ENCODE data around the gene GORASP1. TPM values are rescaled to one million over a fixed set of nuclear protein-coding genes. Genes with fewer than 3 reads are reported as not detected.

GORASP1 gene
- total and polyA plus RNA-seq, 2 of the 13 experiments (the other 11 are each of a cell fraction or from before 2014, with no cell fraction given), result 36.4 to 39.8 TPM

DNA sequence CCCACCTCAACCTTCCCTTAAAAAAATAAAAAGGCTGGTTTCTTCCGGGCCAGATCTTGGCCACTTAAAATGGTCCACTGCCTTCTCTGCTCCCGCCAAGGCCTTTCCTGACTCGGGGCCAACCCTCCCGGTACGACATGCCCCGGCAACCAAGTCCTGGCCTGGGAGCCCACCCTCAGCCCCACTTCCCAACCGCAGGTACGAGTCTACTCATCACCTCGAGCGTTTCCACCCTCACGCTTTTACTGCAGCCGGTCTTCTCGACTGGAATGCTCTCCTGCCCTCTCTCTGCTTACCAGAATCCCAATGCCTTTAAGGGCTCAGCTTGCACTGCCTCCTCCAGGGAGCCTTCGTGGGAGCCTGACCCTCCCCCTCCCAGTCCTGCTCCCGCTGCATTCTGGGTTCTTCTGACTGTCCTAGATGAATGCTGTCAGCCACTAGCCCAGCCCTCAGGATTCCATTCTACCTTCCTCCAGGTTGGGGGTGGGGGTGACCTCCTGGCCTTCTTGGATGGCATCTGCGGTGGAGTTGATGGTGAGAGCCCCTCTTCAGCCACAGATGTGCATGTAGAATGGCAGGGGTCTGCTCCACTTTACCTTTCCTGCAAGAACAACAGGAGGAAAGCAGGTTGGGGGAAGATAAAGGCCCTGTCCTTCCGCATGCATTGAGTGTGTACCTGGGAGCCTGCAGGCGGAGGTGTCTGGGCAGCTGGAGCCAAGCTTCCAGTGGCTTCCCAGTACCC lies 47.0 kb upstream of the GORASP1 start (continued):
- TF ChIP-seq, protein P1, sequence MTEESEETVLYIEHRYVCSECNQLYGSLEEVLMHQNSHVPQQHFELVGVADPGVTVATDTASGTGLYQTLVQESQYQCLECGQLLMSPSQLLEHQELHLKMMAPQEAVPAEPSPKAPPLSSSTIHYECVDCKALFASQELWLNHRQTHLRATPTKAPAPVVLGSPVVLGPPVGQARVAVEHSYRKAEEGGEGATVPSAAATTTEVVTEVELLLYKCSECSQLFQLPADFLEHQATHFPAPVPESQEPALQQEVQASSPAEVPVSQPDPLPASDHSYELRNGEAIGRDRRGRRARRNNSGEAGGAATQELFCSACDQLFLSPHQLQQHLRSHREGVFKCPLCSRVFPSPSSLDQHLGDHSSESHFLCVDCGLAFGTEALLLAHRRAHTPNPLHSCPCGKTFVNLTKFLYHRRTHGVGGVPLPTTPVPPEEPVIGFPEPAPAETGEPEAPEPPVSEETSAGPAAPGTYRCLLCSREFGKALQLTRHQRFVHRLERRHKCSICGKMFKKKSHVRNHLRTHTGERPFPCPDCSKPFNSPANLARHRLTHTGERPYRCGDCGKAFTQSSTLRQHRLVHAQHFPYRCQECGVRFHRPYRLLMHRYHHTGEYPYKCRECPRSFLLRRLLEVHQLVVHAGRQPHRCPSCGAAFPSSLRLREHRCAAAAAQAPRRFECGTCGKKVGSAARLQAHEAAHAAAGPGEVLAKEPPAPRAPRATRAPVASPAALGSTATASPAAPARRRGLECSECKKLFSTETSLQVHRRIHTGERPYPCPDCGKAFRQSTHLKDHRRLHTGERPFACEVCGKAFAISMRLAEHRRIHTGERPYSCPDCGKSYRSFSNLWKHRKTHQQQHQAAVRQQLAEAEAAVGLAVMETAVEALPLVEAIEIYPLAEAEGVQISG (CRISPR knock-in tag; IDR thresholded peaks at IDR 0.05), result peak; percentile 44; the same call in 1 of the 2 replicates
- TF ChIP-seq KDM2A (CRISPR knock-in tag; IDR thresholded peaks at IDR 0.05; ENCODE audit: borderline replicate concordance, low read depth) (peak; percentile 57; the same call in 1 of the 2 replicates), ZNF367 (CRISPR knock-in tag; IDR thresholded peaks at IDR 0.05; ENCODE audit: borderline replicate concordance) (no peak), ZNF329 (CRISPR knock-in tag; IDR thresholded peaks at IDR 0.05; ENCODE audit: low read depth) (no peak), ZNF326 (CRISPR knock-in tag; IDR thresholded peaks at IDR 0.05; ENCODE audit: borderline replicate concordance) (no peak), EZH2 (conservative IDR thresholded peaks at IDR 0.05; ENCODE audit: low read depth, low read length) (no peak), SP140L (CRISPR knock-in tag; IDR thresholded peaks at IDR 0.05; ENCODE audit: borderline replicate concordance) (no peak), ERF (CRISPR knock-in tag; IDR thresholded peaks at IDR 0.05) (peak; percentile 51; the same call in 1 of the 2 replicates), SP5 (CRISPR knock-in tag; IDR thresholded peaks at IDR 0.05; ENCODE audit: borderline replicate concordance, low read depth) (no peak), GATA4 (IDR thresholded peaks at IDR 0.05; ENCODE audit: borderline replicate concordance, low read depth) (no peak), ZMAT3 (CRISPR knock-in tag; conservative IDR thresholded peaks at IDR 0.05) (no peak), ZNF232 (CRISPR knock-in tag; IDR thresholded peaks at IDR 0.05; ENCODE audit: borderline replicate concordance) (peak; percentile 54; the same call in 1 of the 2 replicates), ZNF772 (CRISPR knock-in tag; IDR thresholded peaks at IDR 0.05) (no peak), PAX8 (CRISPR knock-in tag; IDR thresholded peaks at IDR 0.05; ENCODE audit: borderline replicate concordance) (no peak)
- TF ChIP-seq, protein P2, sequence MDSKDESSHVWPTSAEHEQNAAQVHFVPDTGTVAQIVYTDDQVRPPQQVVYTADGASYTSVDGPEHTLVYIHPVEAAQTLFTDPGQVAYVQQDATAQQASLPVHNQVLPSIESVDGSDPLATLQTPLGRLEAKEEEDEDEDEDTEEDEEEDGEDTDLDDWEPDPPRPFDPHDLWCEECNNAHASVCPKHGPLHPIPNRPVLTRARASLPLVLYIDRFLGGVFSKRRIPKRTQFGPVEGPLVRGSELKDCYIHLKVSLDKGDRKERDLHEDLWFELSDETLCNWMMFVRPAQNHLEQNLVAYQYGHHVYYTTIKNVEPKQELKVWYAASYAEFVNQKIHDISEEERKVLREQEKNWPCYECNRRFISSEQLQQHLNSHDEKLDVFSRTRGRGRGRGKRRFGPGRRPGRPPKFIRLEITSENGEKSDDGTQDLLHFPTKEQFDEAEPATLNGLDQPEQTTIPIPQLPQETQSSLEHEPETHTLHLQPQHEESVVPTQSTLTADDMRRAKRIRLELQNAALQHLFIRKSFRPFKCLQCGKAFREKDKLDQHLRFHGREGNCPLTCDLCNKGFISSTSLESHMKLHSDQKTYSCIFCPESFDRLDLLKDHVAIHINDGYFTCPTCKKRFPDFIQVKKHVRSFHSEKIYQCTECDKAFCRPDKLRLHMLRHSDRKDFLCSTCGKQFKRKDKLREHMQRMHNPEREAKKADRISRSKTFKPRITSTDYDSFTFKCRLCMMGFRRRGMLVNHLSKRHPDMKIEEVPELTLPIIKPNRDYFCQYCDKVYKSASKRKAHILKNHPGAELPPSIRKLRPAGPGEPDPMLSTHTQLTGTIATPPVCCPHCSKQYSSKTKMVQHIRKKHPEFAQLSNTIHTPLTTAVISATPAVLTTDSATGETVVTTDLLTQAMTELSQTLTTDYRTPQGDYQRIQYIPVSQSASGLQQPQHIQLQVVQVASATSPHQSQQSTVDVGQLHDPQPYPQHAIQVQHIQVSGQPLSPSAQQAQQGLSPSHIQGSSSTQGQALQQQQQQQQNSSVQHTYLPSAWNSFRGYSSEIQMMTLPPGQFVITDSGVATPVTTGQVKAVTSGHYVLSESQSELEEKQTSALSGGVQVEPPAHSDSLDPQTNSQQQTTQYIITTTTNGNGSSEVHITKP (CRISPR knock-in tag; IDR thresholded peaks at IDR 0.05; ENCODE audit: low read depth), result no peak
- TF ChIP-seq, protein P3, sequence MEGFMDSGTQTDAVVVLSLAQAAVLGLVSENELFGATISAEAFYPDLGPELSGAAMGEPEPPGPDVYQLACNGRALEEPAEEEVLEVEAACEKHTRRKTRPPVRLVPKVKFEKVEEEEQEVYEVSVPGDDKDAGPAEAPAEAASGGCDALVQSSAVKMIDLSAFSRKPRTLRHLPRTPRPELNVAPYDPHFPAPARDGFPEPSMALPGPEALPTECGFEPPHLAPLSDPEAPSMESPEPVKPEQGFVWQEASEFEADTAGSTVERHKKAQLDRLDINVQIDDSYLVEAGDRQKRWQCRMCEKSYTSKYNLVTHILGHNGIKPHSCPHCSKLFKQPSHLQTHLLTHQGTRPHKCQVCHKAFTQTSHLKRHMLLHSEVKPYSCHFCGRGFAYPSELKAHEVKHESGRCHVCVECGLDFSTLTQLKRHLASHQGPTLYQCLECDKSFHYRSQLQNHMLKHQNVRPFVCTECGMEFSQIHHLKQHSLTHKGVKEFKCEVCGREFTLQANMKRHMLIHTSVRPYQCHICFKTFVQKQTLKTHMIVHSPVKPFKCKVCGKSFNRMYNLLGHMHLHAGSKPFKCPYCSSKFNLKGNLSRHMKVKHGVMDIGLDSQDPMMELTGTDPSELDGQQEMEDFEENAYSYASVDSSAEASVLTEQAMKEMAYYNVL (CRISPR knock-in tag; IDR thresholded peaks at IDR 0.05; ENCODE audit: borderline replicate concordance), result 0 out of 2 replicates have a peak, but pooled peaks have one; percentile 12
- TF ChIP-seq, protein P4, sequence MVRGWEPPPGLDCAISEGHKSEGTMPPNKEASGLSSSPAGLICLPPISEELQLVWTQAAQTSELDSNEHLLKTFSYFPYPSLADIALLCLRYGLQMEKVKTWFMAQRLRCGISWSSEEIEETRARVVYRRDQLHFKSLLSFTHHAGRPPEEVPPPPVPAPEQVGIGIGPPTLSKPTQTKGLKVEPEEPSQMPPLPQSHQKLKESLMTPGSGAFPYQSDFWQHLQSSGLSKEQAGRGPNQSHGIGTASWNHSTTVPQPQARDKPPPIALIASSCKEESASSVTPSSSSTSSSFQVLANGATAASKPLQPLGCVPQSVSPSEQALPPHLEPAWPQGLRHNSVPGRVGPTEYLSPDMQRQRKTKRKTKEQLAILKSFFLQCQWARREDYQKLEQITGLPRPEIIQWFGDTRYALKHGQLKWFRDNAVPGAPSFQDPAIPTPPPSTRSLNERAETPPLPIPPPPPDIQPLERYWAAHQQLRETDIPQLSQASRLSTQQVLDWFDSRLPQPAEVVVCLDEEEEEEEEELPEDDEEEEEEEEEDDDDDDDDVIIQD (CRISPR knock-in tag; IDR thresholded peaks at IDR 0.05; ENCODE audit: low read depth), result no peak
